Esophagus muscularis mucosa (tissue), 3 donors: ENCODE data around the gene ZNF536.

Experiments used
- POLR2A ChIP-seq: fragments of 450-650 bp; IDR thresholded peaks from one replicate; pipeline ENCODE4 v1.6.1; 2017; ENCODE audit warnings: antibody characterized with exemption, moderate library complexity, mild to moderate bottlenecking, low read depth
- TF ChIP-seq, protein P1 (sequence below), 3 experiments: fragments of 200-600 bp in 2 of 3; fragments of 450-650 bp in 1 of 3; sonication (generic) in 2 of 3; IDR thresholded peaks; one replicate each; pipeline ENCODE4 v1.5.1; 2017 to 2019; ENCODE audit warnings: antibody characterized with exemption in 3 of 3, mild to moderate bottlenecking in 2 of 3, moderate library complexity in 1 of 3

DNA sequence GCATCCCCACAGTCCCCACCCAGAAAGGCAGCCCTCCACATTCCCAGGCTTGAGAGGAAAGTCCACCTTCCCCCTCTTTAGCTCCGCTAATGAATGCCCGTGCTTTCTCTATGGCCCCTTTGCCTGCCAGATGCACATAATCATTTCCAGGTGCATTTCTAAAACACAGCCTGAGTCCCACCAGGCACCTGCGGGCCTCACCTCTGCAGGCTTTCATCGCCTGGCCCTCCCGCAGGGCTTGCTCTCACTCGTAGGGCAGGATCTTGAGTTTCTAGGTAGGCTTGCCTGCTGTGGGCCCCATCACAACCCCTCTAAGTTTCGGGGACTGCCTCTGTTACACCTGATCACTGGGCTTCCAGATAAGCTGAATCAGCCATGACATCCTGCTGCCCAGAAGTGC, 173.6 kb downstream of the ZNF536 start:
- no peak for TF ChIP-seq POLR2A
- TF ChIP-seq, protein P1, sequence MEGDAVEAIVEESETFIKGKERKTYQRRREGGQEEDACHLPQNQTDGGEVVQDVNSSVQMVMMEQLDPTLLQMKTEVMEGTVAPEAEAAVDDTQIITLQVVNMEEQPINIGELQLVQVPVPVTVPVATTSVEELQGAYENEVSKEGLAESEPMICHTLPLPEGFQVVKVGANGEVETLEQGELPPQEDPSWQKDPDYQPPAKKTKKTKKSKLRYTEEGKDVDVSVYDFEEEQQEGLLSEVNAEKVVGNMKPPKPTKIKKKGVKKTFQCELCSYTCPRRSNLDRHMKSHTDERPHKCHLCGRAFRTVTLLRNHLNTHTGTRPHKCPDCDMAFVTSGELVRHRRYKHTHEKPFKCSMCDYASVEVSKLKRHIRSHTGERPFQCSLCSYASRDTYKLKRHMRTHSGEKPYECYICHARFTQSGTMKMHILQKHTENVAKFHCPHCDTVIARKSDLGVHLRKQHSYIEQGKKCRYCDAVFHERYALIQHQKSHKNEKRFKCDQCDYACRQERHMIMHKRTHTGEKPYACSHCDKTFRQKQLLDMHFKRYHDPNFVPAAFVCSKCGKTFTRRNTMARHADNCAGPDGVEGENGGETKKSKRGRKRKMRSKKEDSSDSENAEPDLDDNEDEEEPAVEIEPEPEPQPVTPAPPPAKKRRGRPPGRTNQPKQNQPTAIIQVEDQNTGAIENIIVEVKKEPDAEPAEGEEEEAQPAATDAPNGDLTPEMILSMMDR (IDR thresholded peaks at IDR 0.05) = no peak
